CD14-positive monocyte (primary cell): ENCODE measurements around the gene PUSL1. TPM values are rescaled to one million over a fixed set of nuclear protein-coding genes. Genes with fewer than 3 reads are reported as not detected.

Experiments used
- DNase-seq, 3 donors: peaks; one replicate each; pipeline ENCODE4 v3.0.0-alpha.2; 2011 to 2022
- H2AFZ ChIP-seq: 2 replicates; pipeline ENCODE4 v1.6.0; 2012; ENCODE audit warnings: mild to moderate bottlenecking, low read depth, low read length, inconsistent platforms; ENCODE audit not compliant: insufficient read depth, poor library complexity, severe bottlenecking
- H3K27ac ChIP-seq, 2 donors: 1 replicate in 1 of 2; 2 replicates in 1 of 2; pipeline ENCODE4 v1.5.1; 2012 to 2013; ENCODE audit warnings: low read length in 2 of 2, control low read depth in 1 of 2, inconsistent platforms in 1 of 2, low read depth in 1 of 2, mild to moderate bottlenecking in 1 of 2
- H3K27me3 ChIP-seq, 2 donors: one replicate each; pipeline versions ENCODE4 v1.6.0 to v1.6.1; 2011 to 2013; ENCODE audit warnings: low read length in 2 of 2; ENCODE audit not compliant: control insufficient read depth in 2 of 2, insufficient read depth in 2 of 2
- H3K36me3 ChIP-seq, 2 donors: replicated peaks in 1 of 2; 1 replicate in 1 of 2; 2 replicates in 1 of 2; pipeline versions ENCODE4 v1.5.1 to v1.6.1; 2012 to 2013; ENCODE audit warnings: low read length in 2 of 2, control low read depth in 1 of 2, inconsistent platforms in 1 of 2, mild to moderate bottlenecking in 1 of 2; ENCODE audit not compliant: insufficient read depth in 2 of 2, control insufficient read depth in 1 of 2
- H3K4me1 ChIP-seq, 2 donors: 1 replicate in 1 of 2; 2 replicates in 1 of 2; pipeline versions ENCODE4 v1.5.1 to v1.6.1; 2012 to 2013; ENCODE audit warnings: low read length in 2 of 2, control low read depth in 1 of 2, inconsistent platforms in 1 of 2, mild to moderate bottlenecking in 1 of 2, moderate library complexity in 1 of 2; ENCODE audit not compliant: insufficient read depth in 2 of 2, control insufficient read depth in 1 of 2
- H3K4me2 ChIP-seq: replicated peaks from 2 replicates; pipeline ENCODE3; 2012; ENCODE audit warnings: low read length, moderate library complexity, mild to moderate bottlenecking; ENCODE audit not compliant: poor library complexity, severe bottlenecking; ENCODE audit errors: extremely low read depth
- H3K4me3 ChIP-seq, 3 experiments: fragments of 200-600 bp in 1 of 3; sonication (generic) in 1 of 3; replicated peaks in 1 of 3; 1 replicate in 2 of 3; 2 replicates in 1 of 3; pipeline ENCODE4 v1.5.1; 2011 to 2013; ENCODE audit warnings: low read length in 3 of 3, mild to moderate bottlenecking in 3 of 3, control low read depth in 2 of 3, low read depth in 2 of 3, inconsistent platforms in 1 of 3, moderate library complexity in 1 of 3
- H3K79me2 ChIP-seq: 2 replicates; pipeline ENCODE4 v1.6.0; 2012; ENCODE audit warnings: mild to moderate bottlenecking, control low read depth, inconsistent platforms, low read length, moderate library complexity; ENCODE audit not compliant: insufficient read depth
- H3K9ac ChIP-seq: 2 replicates; pipeline ENCODE4 v1.6.0; 2017; ENCODE audit warnings: low read length, mild to moderate bottlenecking; ENCODE audit not compliant: insufficient read depth, poor library complexity, severe bottlenecking
- H3K9me3 ChIP-seq, 2 donors: replicated peaks in 1 of 2; 1 replicate in 1 of 2; 2 replicates in 1 of 2; pipeline versions ENCODE4 v1.5.1 to v1.6.1; 2012 to 2013; ENCODE audit warnings: low read length in 2 of 2, control low read depth in 1 of 2; ENCODE audit not compliant: control insufficient read depth in 1 of 2, insufficient read depth in 1 of 2
- H4K20me1 ChIP-seq: 2 replicates; pipeline ENCODE4 v1.6.0; 2012; ENCODE audit warnings: mild to moderate bottlenecking, low read length, control low read depth, moderate library complexity; ENCODE audit not compliant: insufficient read depth
- H3K27ac Mint-ChIP-seq, 7 donors: one replicate each; pipeline ENCODE4 v1.8.0; 2020; ENCODE audit warnings: mild to moderate bottlenecking in 7 of 7, mixed read lengths in 7 of 7, moderate library complexity in 6 of 7, inconsistent platforms in 2 of 7
- H3K27me3 Mint-ChIP-seq, 3 donors: one replicate each; pipeline ENCODE4 v1.8.0; 2021 to 2022; ENCODE audit warnings: low read depth in 3 of 3, mild to moderate bottlenecking in 3 of 3, mixed read lengths in 3 of 3, moderate library complexity in 3 of 3, inconsistent platforms in 1 of 3
- H3K36me3 Mint-ChIP-seq, 2 donors: one replicate each; pipeline ENCODE4 v1.8.0; 2020; ENCODE audit warnings: mixed read lengths in 2 of 2, inconsistent platforms in 1 of 2, mild to moderate bottlenecking in 1 of 2
- H3K4me1 Mint-ChIP-seq: one replicate; pipeline ENCODE4 v1.8.0; 2020; ENCODE audit warnings: mild to moderate bottlenecking, mixed read lengths
- H3K4me3 Mint-ChIP-seq, 2 donors: one replicate each; pipeline ENCODE4 v1.8.0; 2020; ENCODE audit warnings: mild to moderate bottlenecking in 2 of 2, mixed read lengths in 2 of 2, moderate library complexity in 1 of 2
- H3K9me3 Mint-ChIP-seq, 7 donors: one replicate each; pipeline ENCODE4 v1.8.0; 2020 to 2022; ENCODE audit warnings: mixed read lengths in 7 of 7, mild to moderate bottlenecking in 6 of 7, moderate library complexity in 6 of 7, inconsistent platforms in 2 of 7
- WGBS: methylation state at CpG from one replicate; pipeline ENCODE4 v1.1.5; 2013; ENCODE audit warnings: missing lambda C conversion rate; ENCODE audit not compliant: insufficient coverage; 5-methylcytosine and 5-hydroxymethylcytosine counted together
- intact Hi-C, 2 donors: fragments of 100-400 bp; cut with micrococcal nuclease; formaldehyde crosslinking; loops; one replicate each; pipeline versions ENCODE4 v1.15.0 to v1.15.1; 2023
- polyA plus RNA-seq, 3 donors: library from polyadenylated mRNA; depleted of rRNA in 1 of 3; unstranded in 2 of 3; stranded (reverse) in 1 of 3; fragments of 300-500 nt in 2 of 3; fragments of >200 nt in 1 of 3; fragmentation: Illumina TruSeq in 2 of 3; gene quantifications; 1 replicate in 2 of 3; 2 replicates in 1 of 3; pipeline ENCODE4 v1.2.3, GENCODE V29; 2012 to 2021
- TF ChIP-seq, protein P1 (sequence below): fragments of 200-600 bp; IDR thresholded peaks from one replicate; pipeline ENCODE4 v1.8.0; 2022; ENCODE audit warnings: antibody characterized with exemption, mild to moderate bottlenecking

Gene PUSL1
- polyA plus RNA-seq, 3 donors, result 13.8 to 27.4 (median 14.8) TPM

DNA sequence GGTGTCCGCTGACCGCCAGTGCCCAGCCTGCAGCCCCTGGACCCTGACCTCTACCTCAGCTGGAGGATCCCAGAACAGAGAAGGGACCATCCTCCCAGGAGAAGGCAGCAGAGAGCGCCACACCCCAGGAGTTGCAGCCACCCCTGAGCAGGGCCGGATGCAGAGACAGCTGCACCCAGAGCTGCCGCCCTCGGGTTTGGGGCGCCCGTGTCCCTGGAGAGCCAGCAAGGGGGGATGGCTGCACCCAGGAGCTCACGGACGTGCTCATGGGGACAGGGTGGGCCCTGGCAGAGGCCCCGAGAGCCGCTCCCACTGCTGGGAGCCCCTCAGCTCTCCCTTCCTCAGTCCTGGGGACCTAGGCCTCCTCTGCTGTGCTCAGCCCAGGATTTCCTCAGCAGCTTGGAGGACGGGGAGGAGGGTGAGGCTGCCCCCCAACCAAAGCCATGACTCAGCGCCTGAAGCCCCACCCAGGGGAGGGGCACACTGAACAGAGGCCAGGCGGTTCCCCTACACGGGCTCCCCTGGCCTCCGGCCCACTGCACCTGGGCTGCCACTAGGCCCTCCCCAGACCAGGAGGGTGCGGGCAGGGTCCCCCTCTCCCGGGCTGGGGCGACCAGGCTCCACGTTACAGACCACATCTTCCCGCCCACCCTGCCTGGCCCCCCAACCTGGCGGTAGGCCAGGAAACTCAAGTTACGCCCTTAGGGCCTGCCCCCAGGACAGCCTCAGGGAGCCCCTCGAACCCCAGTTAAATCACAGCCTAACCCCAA is 2.9 kb upstream of the PUSL1 start:
- Histone ChIP-seq H3K9ac (peak overlapping the region; percentile 81), H3K4me2 (peak overlapping the region; percentile 99), H4K20me1 (peaks cover 58% of the 10 kb centered on the region), H2AFZ (peak overlapping the region; percentile 59), H3K9me3 (no peaks in the 10 kb centered on the region), H3K4me3 (peak overlapping the region; percentile 12 to 91 (median 57)), H3K4me1 (peaks cover 39 to 55% of the 10 kb centered on the region in 2 donors), H3K79me2 (peaks cover 46% of the 10 kb centered on the region), H3K27me3 (no peaks in the 10 kb centered on the region), H3K36me3 (peaks cover 4% of the 10 kb centered on the region in 2 donors), H3K27ac (peak overlapping the region; percentile 55 to 80)
- H3K27ac Mint-ChIP-seq, result peak overlapping the region; percentile 54 to 91 (median 84)
- H3K4me3 Mint-ChIP-seq, result peak overlapping the region; percentile 81 to 90
- intact Hi-C loops, result loop anchor here in 1 of 2 donors (5.0 kb wide), 2 partner anchors 72 to 477 kb away; partner anchors contain the start of gene AURKAIP1
- peaks cover 0 to 5% of the 10 kb centered on the region in 2 donors for H3K36me3 Mint-ChIP-seq
- TF ChIP-seq, protein P1, sequence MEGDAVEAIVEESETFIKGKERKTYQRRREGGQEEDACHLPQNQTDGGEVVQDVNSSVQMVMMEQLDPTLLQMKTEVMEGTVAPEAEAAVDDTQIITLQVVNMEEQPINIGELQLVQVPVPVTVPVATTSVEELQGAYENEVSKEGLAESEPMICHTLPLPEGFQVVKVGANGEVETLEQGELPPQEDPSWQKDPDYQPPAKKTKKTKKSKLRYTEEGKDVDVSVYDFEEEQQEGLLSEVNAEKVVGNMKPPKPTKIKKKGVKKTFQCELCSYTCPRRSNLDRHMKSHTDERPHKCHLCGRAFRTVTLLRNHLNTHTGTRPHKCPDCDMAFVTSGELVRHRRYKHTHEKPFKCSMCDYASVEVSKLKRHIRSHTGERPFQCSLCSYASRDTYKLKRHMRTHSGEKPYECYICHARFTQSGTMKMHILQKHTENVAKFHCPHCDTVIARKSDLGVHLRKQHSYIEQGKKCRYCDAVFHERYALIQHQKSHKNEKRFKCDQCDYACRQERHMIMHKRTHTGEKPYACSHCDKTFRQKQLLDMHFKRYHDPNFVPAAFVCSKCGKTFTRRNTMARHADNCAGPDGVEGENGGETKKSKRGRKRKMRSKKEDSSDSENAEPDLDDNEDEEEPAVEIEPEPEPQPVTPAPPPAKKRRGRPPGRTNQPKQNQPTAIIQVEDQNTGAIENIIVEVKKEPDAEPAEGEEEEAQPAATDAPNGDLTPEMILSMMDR, result no peak
- DNase-seq, result peak; percentile 66 to 77 (median 67)
- H3K9me3 Mint-ChIP-seq, result no peaks in the 10 kb centered on the region
- WGBS, result 6% methylated on average over 23 of the region's 25 CpGs
- peaks cover 0 to 6% (median 2%) of the 10 kb centered on the region in 3 donors for H3K27me3 Mint-ChIP-seq
- peaks cover 36% of the 10 kb centered on the region for H3K4me1 Mint-ChIP-seq

DNA sequence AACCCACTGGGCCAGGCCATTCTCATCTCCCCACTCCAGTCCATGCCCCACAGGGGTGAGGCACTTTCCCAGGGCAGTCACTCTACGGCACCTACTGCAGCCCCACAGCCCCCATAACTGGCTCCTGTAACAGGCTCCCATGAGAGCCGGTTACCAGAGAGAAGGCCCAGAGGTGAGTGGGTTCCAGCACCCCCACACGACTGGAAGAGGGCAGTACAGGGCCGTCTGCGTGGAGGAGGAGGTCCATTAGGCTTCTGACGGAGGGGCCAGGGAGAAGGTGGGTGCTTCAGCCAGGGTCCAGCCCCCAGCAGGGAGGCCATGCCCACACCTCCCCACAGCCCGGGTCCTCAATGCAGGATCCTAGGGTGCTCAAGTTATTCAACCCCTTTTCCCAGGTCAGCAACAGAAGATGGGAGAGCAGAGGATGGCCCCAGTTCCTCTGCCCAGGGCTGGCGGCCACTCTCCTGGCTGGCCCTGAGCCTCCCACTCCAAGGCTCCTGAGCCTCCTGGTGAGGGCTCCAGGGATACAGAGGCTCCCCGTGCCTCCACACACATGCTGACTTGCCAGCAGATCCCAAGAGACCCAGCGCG is 2.2 kb upstream of the PUSL1 start:
- Histone ChIP-seq H2AFZ (peak overlapping the region; percentile 59), H4K20me1 (peaks cover 60% of the 10 kb centered on the region), H3K4me3 (peak overlapping the region in 2 of 3 experiments; percentile 57 to 91), H3K27me3 (no peaks in the 10 kb centered on the region), H3K9ac (peak overlapping the region; percentile 81), H3K36me3 (peaks cover 8 to 11% of the 10 kb centered on the region in 2 donors), H3K4me1 (peaks cover 39 to 55% of the 10 kb centered on the region in 2 donors), H3K4me2 (peak overlapping the region; percentile 99), H3K27ac (peak overlapping the region; percentile 55 to 80), H3K9me3 (no peaks in the 10 kb centered on the region), H3K79me2 (peaks cover 46% of the 10 kb centered on the region)
- Mint-ChIP-seq H3K27ac (peak overlapping the region; percentile 54 to 91 (median 79)), H3K36me3 (peaks cover 3 to 11% of the 10 kb centered on the region in 2 donors), H3K9me3 (no peaks in the 10 kb centered on the region), H3K27me3 (peaks cover 0 to 4% (median 0%) of the 10 kb centered on the region in 3 donors), H3K4me3 (peak overlapping the region; percentile 81 to 90), H3K4me1 (peaks cover 36% of the 10 kb centered on the region)
- TF ChIP-seq, protein P1, result no peak
- intact Hi-C loops, result loop anchor here in 1 of 2 donors (5.0 kb wide), 2 partner anchors 71 to 476 kb away; partner anchors contain the start of gene AURKAIP1
- no peak for DNase-seq
- WGBS, result 44% methylated on average over 8 of the region's 11 CpGs
